GM19239 (cell line): ENCODE measurements around the gene TNIK.
A peak's percentile ranks its signal among the peaks of the same experiment; 100 is the strongest.
"Not testable (repeated sequence)": the region's sequence is repeated elsewhere in the genome, so short reads cannot be mapped to it uniquely, and the experiment has no call there.

Source experiments
- DNase-seq: peaks from one replicate; pipeline ENCODE4 v3.0.0; 2011; ENCODE audit warnings: low spot score; ENCODE audit not compliant: insufficient read length
- FAIRE-seq: peaks from 2 replicates; lab custom pipeline; 2011; peaks lifted over from hg19 to GRCh38; lab: Jason Lieb, UNC

The TNIK gene

DNA sequence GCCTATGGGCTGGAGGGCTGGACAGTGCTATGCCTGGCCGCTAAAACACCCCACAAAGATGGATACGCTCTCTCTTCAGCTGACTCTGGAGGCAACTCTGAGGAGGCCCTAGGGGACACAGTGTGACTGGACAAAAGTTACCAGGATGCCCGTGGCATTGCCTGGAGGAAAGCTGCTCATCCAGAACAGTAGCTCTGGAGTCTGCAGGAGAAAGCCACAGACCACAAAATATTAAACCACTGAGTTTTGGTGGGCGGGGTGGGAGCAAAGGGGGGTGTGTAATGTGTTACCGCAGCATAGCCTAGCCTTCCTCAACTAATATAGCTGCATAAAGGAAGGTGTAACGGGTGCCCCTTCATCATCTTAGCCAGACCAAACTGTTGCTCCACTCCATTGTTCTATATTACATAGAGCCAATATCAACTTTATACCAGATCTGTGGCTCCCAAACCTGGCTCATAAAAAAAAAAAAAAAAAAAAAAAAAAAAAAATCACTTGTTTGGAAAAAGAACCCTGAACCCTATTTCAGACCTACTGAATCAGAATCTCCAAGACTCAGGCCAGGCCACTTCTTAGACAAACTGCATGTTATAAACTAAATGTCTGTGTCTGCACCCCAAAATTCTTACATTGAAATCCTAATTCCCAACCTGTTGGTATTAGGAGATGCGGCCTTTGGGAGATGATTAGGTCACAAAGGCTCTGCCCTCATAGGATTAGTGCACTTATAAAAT is 132.6 kb downstream of the TNIK start:
- DNase-seq (no peak), FAIRE-seq (no peak)

DNA sequence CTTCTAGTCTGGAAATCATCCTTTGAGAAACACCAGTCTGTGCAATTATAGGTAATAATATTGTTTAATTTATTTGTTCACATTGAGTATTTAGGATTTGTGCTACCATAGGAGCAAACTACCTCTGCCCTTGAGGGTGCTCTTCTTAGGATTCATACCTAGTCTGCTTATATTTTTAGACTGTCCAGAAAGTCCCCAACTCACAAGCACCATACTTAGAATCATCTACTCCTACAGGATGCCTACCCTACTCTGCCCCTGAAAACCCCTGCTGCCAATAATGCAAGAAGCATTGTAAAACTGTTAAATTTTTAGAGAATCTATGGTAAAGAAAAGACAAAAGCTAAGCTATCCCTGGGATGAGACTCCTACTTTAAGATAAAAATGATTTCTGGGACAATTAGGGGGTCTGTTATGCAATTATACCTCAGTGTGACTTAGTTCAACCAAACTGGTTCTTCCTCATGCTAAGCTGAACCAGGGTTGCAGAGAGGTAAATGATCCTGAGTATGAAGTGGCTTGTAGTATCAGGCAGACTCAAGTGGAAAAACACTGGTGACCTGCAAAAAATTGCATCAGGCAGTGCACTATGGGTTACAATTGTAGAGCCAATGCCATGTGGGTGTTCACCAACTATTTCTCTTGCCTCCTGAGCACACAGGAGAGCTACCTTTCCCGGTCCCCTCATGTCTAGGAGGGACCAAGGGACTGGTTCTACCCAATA is 133.3 kb downstream of the TNIK start:
- no peak for DNase-seq
- FAIRE-seq, result no peak

DNA sequence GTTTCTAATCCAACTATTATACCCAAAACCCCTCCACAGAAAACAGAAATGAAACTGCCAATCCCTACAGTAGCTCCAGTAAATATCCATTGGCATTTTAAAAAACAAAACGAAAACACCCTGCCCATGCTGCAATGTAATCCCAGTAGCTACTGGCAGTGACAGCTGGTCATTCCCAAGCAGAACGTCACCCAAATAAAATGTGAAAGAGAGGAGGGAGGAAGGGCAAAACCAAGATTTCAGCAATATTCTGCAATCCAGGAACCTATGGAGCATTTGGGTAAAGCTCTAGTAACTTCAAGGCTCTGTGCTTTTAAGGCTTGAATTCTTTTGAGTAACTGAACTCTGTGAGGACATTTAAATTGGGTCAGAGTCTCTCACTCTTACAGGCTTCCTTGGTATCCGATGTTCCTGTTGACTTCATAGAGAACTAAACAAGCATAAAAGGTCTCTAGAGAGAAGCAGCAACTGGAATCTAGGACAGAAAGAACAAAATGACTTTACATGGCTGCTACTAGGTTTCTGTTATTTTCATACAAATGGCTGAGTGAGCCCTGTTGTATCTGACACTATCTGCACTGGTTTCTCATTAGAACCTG is 136.2 kb downstream of the TNIK start:
- no peak for DNase-seq
- FAIRE-seq, result no peak

DNA sequence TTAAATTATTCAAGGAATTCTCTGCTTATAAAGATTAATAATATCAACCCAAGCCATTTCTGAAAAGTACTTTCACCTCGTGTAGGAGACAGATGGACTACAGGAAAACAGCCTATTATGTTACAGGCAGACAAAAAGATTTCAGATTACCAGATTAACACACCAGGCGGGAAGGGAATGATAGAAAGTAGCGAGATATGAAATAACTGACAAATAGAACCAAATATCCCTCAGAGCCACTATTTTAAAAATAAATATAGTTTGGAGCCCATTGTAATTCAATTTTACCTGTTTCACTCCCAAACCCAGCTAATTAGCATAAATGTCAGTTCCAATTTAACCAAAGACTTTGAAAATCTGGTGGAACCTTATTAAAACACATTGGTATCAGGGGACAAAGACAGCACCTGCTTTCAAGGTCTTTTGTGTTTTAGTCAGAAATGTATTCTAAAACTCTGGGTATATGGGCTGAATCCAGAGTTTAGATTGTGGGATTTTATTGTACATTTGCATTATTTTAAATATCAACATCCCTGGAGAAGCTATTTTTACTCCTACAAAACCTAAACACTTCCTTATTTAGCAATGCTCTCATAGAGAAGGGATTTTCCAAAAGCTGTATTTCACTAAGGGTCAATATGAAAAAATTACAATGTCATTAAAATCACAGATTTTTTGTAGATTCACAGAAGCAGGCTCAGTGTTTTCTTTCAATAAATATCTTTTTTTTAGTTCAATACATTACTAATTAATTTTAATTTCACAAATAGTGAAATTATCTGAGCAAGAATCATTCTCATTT is 138.4 kb downstream of the TNIK start:
- FAIRE-seq (no peak), DNase-seq (no peak)

DNA sequence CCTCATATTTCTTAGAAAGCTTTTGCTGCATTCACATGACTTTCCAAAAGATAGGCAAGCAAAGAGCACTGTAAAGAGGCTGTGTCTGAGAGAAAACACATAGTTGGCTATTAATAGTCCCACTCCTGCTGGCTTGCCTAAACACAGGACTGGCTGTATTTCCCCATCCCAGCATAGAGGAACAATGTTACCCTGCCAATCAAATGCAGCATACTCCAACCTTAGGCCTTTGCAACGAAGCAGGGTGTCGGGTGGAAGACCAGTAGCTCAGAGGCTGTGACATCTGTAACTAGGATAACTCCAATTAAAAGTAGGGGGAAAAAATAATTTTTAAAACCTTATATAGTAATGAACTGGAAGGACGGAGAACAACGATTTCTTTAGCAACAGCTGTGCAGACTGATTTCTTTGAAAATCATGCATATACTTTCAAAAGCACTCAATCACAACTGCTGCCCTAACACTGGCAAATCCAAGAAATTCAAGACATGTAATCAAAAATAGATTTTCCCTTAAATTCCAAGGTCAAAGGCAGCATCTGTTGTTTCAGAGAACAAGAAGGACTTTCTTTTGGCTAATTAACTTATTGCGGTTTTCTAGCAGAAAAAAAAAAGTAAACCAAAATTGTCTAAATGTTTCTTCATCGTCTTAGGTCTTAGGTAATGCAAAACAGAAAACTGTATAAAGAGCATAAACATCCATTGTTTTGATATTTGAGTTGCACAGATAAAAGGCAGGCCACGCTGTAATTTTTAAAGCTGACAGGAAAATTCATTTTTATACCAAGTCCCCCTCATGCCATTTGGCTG is 139.3 kb downstream of the TNIK start:
- DNase-seq (no peak), FAIRE-seq (no peak)

DNA sequence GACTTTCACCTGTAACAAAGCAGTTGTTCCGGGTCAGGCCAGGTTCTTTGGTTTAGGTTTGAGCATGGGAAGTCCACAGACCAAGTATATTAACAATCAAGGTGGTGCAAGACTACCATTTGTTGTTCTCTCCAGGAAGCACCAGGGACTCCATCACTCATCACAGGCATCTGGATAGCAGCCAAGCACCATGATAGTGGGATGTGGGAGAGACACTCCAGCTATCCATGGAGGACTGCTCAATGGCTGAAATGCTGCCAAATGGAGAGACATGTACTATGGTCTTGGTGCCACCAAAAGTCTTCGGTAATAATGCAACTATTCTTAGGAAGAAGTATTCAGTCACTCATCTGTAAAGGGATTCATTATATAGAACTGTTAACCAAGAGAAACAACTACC is 143.0 kb downstream of the TNIK start:
- no peak for FAIRE-seq
- no peak for DNase-seq

DNA sequence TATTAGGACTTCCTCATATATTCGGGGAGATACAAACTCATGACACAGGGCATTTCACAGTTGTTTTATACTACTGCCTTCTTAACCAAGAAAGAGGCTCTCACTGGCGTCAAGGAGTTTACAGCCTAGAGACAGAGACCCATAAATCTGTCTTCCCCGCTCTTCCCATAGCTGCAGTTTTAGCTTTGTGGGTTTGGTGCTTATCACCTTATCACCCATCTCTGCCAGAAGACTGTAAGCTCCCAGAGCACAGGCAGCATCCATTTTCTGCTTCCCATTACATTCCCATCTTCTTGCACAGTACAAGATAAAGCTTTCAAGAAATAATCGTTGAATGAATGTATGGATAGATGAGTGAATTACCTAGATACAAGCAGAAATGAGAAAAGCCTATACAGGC is 144.3 kb downstream of the TNIK start:
- no peak for FAIRE-seq
- no peak for DNase-seq

GRCh38 chr3:171315101-171315500 is 145.1 kb downstream of the TNIK start:
- DNase-seq (no peak), FAIRE-seq (no peak)

DNA sequence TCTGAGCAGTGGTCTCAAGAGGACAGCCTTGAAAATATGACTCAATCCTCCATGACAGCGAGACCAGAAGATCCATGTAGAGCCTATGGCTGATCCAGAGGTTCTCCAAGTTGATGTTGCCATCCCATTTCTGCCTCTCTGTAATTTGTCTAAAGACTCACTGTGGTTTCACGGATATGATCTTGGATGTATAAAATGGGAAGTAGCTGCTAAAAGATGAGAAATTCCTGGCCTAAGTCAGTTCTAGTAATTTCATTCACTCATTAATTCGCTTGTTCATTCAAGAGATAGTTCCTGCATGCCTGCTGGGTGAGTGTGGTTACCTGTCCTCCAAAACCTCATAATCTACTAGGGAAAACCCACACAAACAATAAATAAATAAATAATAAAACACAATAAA is 145.9 kb downstream of the TNIK start:
- FAIRE-seq (no peak), DNase-seq (no peak)

DNA sequence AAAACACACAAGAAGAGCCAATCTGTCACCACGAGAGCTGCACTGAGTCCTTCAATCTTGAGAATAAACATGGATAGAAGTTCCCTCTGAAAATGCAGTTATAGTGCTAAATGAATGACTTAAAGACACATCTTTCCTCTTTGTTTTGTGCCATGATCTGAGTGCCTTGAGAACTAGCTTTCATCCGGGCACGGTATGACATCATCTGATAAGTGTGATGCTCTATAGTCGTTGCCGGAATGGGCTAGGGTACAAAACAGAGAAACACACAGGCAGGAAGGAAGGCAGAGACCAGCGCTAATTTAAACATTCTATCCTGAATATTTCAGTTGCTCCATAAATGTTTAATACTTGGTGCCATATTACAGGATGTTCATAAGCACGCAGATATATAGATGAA is 146.5 kb downstream of the TNIK start:
- no peak for FAIRE-seq
- DNase-seq, result no peak

- FAIRE-seq, result peak; percentile 11
- DNase-seq, result no peak
These were observed 147.5 kb downstream of the TNIK start for GRCh38 chr3:171312741-171313140.

- DNase-seq, result no peak
- no peak for FAIRE-seq
These were observed 148.4 kb downstream of the TNIK start for GRCh38 chr3:171311784-171312183.

GRCh38 chr3:171309906-171310359 is 150.3 kb downstream of the TNIK start:
- FAIRE-seq, result peak; percentile 4
- no peak for DNase-seq

DNA sequence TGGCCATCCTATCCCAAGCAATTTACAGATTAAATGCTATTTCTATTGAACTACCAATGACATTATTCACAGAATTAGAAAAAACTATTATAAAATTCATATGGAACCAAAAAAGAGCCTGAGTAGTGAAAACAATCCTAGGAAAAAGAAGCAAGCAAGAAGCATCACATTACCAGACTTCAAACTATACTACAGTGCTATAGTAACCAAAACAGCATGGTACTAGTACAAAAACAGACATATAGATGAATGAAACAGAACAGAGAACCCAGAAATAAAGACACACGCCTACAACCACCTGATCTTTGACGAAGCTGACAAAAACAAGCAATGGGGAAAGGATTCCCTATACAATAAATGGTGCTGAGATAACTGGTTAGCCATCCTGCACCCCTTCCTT is 152.2 kb downstream of the TNIK start:
- DNase-seq (no peak), FAIRE-seq (no peak)

DNA sequence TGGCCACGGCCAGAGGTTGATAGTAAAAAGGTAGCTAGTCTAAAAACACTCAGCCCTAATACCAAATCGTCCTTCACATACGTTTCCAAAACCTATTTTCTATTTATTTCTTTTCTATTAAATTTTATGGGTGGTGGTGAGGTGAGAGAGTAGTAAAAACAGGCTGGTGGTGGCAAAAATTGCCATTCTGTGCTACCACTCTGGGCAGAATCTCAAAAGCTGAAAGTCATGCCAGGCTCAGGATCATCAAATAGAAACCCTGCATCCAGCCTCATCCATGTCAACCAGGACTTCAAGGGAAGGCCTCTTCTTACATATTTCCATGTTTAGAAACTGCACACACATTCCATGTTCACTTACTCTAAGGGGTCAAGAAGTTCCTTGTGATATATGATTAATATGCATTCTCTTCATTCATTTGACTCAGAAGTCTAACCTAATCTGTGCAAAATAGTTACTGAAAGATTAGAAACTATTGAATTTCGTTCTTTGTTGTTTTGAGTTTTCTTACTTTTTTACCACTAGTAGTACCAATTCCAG is 153.1 kb downstream of the TNIK start:
- DNase-seq (no peak), FAIRE-seq (peak; percentile 77)

DNA sequence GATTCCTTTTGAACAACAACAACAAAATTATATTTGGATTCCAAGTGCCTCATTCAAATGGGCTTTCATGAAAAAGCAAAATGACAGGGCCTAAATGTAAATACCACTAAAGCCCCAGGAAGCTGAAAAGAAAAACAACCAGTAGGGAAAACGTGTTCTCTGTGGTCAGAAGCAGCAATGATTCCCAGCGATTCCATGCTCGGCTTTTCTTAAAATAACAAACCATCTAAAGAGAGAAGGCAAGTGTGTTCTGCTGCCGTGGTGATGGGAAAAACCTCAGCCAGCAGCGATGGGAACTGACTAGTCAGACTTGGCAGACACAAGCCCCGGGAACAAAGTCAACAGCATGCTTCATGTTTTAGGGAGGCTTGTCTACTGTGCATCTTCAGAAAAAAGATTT is 153.6 kb downstream of the TNIK start:
- DNase-seq, result no peak
- FAIRE-seq, result peak; percentile 14

GRCh38 chr3:171305823-171306222 is 154.4 kb downstream of the TNIK start:
- not testable (repeated sequence) for FAIRE-seq, DNase-seq

DNA sequence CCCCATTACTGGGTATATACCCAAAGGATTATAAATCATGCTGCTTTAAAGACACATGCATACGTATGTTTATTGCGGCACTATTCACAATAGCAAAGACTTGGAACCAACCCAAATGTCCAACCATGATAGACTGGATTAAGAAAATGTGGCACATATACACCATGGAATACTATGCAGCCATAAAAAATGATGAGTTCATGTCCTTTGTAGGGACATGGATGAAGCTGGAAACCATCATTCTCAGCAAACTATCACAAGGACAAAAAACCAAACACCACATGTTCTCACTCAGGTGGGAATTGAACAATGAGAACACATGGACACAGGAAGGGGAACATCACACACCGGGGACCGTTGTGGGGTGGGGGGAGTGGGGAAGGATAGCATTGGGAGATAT is 155.7 kb downstream of the TNIK start:
- not testable (repeated sequence) for DNase-seq, FAIRE-seq

- DNase-seq, FAIRE-seq: not testable (repeated sequence)
These were observed 156.2 kb downstream of the TNIK start for GRCh38 chr3:171304017-171304416.
